Measurements from ENCODE around the gene POU6F1. TPM values are rescaled to one million over a fixed set of nuclear protein-coding genes. Genes with fewer than 3 reads are reported as not detected.

POU6F1 gene
- total and polyA plus RNA-seq, 9 of the 15 experiments (the other 6 are each of a cell fraction or from before 2014, with no cell fraction given): 0.14 to 3.3 (median 1.1) TPM

- TF ChIP-seq ZBTB12 (CRISPR knock-in tag; IDR thresholded peaks at IDR 0.05) (peak; percentile 89), SMAD2 (IDR thresholded peaks at IDR 0.05; ENCODE audit: low read depth, low read length) (no peak), MCM7 (IDR thresholded peaks at IDR 0.05) (no peak), CREB3 (tag; conservative IDR thresholded peaks at IDR 0.05; ENCODE audit: low read depth) (peak; percentile 81; the same call in 1 of the 2 replicates), CHAMP1 (IDR thresholded peaks at IDR 0.05) (peak; percentile 43; the same call in 1 of the 2 replicates), SUPT5H (IDR thresholded peaks at IDR 0.05) (peak; percentile 88), CREB1 (IDR thresholded peaks at IDR 0.05) (peak; percentile 96), CREB1 (CRISPR knock-in tag; IDR thresholded peaks at IDR 0.05) (peak; percentile 98), RAD21 (CRISPR knock-in tag; conservative IDR thresholded peaks at IDR 0.05 in 1 of 2, IDR thresholded peaks at IDR 0.05 in 1 of 2) (peak in 1 of 2 experiments; percentile 13; a peak in 2 of 4 replicates), ZKSCAN1 (IDR thresholded peaks at IDR 0.05; ENCODE audit: low read depth, low read length) (peak; percentile 34), FOSL1 (tag; conservative IDR thresholded peaks at IDR 0.05) (peak; percentile 51; the same call in 1 of the 2 replicates), RAD51 (IDR thresholded peaks at IDR 0.05; ENCODE audit: borderline replicate concordance, low read depth) (peak; percentile 32; the same call in 1 of the 2 replicates), ZNF584 (CRISPR knock-in tag; IDR thresholded peaks at IDR 0.05; ENCODE audit: low read depth) (no peak), HLTF (IDR thresholded peaks at IDR 0.05) (peak; percentile 84; the same call in 1 of the 2 replicates), ETV5 (CRISPR knock-in tag; IDR thresholded peaks at IDR 0.05; ENCODE audit: low read depth) (peak; percentile 90), DLX4 (CRISPR knock-in tag; IDR thresholded peaks at IDR 0.05) (no peak), FOXA3 (CRISPR knock-in tag; conservative IDR thresholded peaks at IDR 0.05 in 1 of 2, IDR thresholded peaks at IDR 0.05 in 1 of 2) (no peak), ZNF324 (CRISPR knock-in tag; IDR thresholded peaks at IDR 0.05) (no peak), NRF1 (conservative IDR thresholded peaks at IDR 0.05 in 1 of 2, IDR thresholded peaks at IDR 0.05 in 1 of 2) (peak; percentile 72 to 81), POLR2A (conservative IDR thresholded peaks at IDR 0.05) (peak; percentile 90), CEBPG (CRISPR knock-in tag; IDR thresholded peaks at IDR 0.05) (no peak; the same call in 1 of the 2 replicates), CEBPG (tag; conservative IDR thresholded peaks at IDR 0.05 in 1 of 2, IDR thresholded peaks at IDR 0.05 in 1 of 2) (no peak), NCOA1 (IDR thresholded peaks at IDR 0.05; ENCODE audit: low read depth) (peak; percentile 94)
Measured at GRCh38 chr12:51172515-51173431, 45.1 kb downstream of the POU6F1 start, which contains the start of gene TFCP2 (continued).

Measured in K562 (cell line).